Measurements from ENCODE around the gene SOX5.

GRCh38 chr12:23703051-23703450 lies 246.4 kb downstream of the SOX5 start:
- no peak for TF ChIP-seq CTCF (IDR thresholded peaks at IDR 0.05; ENCODE audit: low read length)
- no peak for TF ChIP-seq EZH2 (optimal IDR thresholded peaks at IDR 0.05; ENCODE audit: low read depth, low read length)
- TF ChIP-seq EZH2phosphoT487 (IDR thresholded peaks at IDR 0.05; ENCODE audit: low read length) = no peak

All from MM.1S (cell line).